ENCODE data around the gene GJD2.

The GJD2 gene

DNA sequence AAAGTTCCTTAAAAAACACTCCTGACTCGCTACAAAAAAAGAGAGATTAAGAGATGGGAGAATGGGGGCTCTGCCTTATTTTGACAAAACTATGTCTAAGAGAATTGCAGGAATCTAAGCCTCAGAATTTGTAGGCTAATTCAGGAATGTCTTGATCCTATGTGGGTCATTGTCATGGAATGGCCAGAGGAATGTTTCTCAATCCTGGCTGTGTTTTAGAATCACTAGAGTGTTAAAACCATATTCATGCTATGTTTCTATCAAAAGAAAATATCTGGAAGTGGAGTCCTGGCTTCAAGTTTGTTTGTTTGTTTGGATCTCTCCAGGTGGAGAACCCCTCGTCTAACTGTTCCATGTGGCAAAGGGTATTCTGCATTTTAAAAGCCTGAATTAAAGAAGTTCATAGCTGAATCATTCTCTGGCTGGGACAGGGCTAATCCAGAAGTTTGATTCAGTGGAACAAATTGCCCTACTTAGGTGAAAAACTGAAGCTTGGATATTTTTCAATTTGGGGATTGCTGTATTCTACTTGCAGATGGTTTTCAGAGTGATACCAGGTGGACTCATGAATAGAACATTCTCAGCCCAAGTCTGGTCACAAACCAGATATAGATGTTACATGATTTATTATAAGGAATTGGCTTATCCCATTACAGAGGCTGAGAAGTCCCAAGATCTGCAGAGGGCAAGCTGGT, 28.2 kb downstream of the GJD2 start:
- Histone ChIP-seq H3K27me3 (ENCODE audit: insufficient read depth, poor library complexity, severe bottlenecking) (peaks cover 4% of the 10 kb centered on the region), H3K27ac (replicated peaks) (no peak overlapping the region), H3K4me3 (replicated peaks; ENCODE audit: insufficient read depth, low read length) (no peak overlapping the region)
- no peak for TF ChIP-seq POLR2AphosphoS5 (IDR thresholded peaks at IDR 0.05; ENCODE audit: low read depth)
- TF ChIP-seq, protein P1, sequence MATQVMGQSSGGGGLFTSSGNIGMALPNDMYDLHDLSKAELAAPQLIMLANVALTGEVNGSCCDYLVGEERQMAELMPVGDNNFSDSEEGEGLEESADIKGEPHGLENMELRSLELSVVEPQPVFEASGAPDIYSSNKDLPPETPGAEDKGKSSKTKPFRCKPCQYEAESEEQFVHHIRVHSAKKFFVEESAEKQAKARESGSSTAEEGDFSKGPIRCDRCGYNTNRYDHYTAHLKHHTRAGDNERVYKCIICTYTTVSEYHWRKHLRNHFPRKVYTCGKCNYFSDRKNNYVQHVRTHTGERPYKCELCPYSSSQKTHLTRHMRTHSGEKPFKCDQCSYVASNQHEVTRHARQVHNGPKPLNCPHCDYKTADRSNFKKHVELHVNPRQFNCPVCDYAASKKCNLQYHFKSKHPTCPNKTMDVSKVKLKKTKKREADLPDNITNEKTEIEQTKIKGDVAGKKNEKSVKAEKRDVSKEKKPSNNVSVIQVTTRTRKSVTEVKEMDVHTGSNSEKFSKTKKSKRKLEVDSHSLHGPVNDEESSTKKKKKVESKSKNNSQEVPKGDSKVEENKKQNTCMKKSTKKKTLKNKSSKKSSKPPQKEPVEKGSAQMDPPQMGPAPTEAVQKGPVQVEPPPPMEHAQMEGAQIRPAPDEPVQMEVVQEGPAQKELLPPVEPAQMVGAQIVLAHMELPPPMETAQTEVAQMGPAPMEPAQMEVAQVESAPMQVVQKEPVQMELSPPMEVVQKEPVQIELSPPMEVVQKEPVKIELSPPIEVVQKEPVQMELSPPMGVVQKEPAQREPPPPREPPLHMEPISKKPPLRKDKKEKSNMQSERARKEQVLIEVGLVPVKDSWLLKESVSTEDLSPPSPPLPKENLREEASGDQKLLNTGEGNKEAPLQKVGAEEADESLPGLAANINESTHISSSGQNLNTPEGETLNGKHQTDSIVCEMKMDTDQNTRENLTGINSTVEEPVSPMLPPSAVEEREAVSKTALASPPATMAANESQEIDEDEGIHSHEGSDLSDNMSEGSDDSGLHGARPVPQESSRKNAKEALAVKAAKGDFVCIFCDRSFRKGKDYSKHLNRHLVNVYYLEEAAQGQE (IDR thresholded peaks at IDR 0.05; ENCODE audit: insufficient replicate concordance, low read depth), result no peak
- no peak for TF ChIP-seq SPI1 (IDR thresholded peaks at IDR 0.05; ENCODE audit: borderline replicate concordance, low read depth)
- TF ChIP-seq, protein P2, sequence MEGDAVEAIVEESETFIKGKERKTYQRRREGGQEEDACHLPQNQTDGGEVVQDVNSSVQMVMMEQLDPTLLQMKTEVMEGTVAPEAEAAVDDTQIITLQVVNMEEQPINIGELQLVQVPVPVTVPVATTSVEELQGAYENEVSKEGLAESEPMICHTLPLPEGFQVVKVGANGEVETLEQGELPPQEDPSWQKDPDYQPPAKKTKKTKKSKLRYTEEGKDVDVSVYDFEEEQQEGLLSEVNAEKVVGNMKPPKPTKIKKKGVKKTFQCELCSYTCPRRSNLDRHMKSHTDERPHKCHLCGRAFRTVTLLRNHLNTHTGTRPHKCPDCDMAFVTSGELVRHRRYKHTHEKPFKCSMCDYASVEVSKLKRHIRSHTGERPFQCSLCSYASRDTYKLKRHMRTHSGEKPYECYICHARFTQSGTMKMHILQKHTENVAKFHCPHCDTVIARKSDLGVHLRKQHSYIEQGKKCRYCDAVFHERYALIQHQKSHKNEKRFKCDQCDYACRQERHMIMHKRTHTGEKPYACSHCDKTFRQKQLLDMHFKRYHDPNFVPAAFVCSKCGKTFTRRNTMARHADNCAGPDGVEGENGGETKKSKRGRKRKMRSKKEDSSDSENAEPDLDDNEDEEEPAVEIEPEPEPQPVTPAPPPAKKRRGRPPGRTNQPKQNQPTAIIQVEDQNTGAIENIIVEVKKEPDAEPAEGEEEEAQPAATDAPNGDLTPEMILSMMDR (IDR thresholded peaks at IDR 0.05; ENCODE audit: insufficient read depth, low read length), result no peak
- TF ChIP-seq GABPA (IDR thresholded peaks at IDR 0.05; ENCODE audit: low read depth), result no peak
- DNase-seq (ENCODE audit: low read depth in 1 of 2, low spot score in 1 of 2), result no peak

DNA sequence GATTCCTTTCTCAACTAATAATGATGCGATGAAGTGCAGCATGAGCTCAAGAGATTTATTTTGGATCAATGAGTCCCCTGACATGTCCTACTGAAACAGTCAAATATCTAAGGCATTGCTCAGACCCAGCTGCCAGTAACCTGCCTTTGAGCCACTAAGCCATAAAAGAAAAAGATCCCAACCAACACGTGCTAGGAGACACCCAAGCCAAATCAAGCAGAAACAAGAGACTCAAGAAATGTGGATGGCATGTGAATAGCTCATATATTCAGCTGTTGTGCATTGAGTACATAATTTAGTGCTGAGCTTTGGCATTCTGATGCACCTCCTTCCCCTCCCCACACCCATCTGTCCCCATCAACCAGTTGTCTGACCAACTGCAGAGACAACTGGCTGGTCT, 29.2 kb downstream of the GJD2 start:
- TF ChIP-seq, protein P1 (IDR thresholded peaks at IDR 0.05; ENCODE audit: insufficient replicate concordance, low read depth), result no peak
- TF ChIP-seq SPI1 (IDR thresholded peaks at IDR 0.05; ENCODE audit: borderline replicate concordance, low read depth) (no peak), GABPA (IDR thresholded peaks at IDR 0.05; ENCODE audit: low read depth) (no peak), POLR2AphosphoS5 (IDR thresholded peaks at IDR 0.05; ENCODE audit: low read depth) (no peak)
- TF ChIP-seq, protein P2 (IDR thresholded peaks at IDR 0.05; ENCODE audit: insufficient read depth, low read length), result no peak

DNA sequence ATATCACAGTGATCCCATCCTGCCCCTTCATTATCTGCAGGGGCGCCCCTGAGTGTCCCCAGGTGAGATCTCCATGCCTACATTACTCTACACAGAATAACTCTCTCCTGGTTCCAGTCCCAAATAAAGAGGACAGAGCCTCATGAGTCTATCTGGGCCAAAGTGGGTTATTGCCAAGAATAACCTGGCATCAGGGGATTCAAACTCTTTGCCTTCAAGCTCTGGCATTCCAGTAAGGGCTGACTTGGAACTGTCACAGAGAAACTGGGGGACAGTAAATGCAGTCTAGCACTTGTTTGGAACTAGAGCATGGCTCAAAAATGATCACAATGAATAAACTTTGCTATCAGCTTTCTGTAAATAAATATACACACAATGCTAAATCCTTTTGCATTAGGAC, 30.3 kb downstream of the GJD2 start:
- H3K27ac ChIP-seq (replicated peaks), result no peak overlapping the region
- H3K27me3 ChIP-seq (ENCODE audit: insufficient read depth, poor library complexity, severe bottlenecking), result peaks cover 14% of the 10 kb centered on the region
- TF ChIP-seq, protein P1 (IDR thresholded peaks at IDR 0.05; ENCODE audit: insufficient replicate concordance, low read depth), result no peak
- no peak for TF ChIP-seq GABPA (IDR thresholded peaks at IDR 0.05; ENCODE audit: low read depth)
- TF ChIP-seq, protein P2 (IDR thresholded peaks at IDR 0.05; ENCODE audit: insufficient read depth, low read length), result no peak
- TF ChIP-seq POLR2AphosphoS5 (IDR thresholded peaks at IDR 0.05; ENCODE audit: low read depth), result no peak
- no peak overlapping the region for H3K4me3 ChIP-seq (replicated peaks; ENCODE audit: insufficient read depth, low read length)
- no peak for DNase-seq (ENCODE audit: low read depth in 1 of 2, low spot score in 1 of 2)

More for the DNA sequence above, 29.2 kb downstream of the GJD2 start:
- no peak overlapping the region for H3K27ac ChIP-seq (replicated peaks)
- DNase-seq (ENCODE audit: low read depth in 1 of 2, low spot score in 1 of 2), result no peak
- peaks cover 14% of the 10 kb centered on the region for H3K27me3 ChIP-seq (ENCODE audit: insufficient read depth, poor library complexity, severe bottlenecking)
- no peak overlapping the region for H3K4me3 ChIP-seq (replicated peaks; ENCODE audit: insufficient read depth, low read length)
